Choroid plexus epithelial cell (primary cell): ENCODE data around the gene RTL1.

ENCODE experiments used
- DNase-seq: peaks from one replicate; pipeline ENCODE4 v3.0.0-alpha.2; 2010; ENCODE audit warnings: low read depth
- H3K4me3 ChIP-seq: 2 replicates; pipeline ENCODE4 v1.5.1; 2011; ENCODE audit warnings: low read depth, mild to moderate bottlenecking, control low read depth, low read length, moderate library complexity
- CTCF ChIP-seq: conservative IDR thresholded peaks from 2 replicates; pipeline ENCODE4 v1.5.1; 2011; ENCODE audit warnings: low read depth, mild to moderate bottlenecking, control low read depth, inconsistent platforms, low read length, moderate library complexity

The RTL1 gene

GRCh38 chr14:100837805-100838350, 65.6 kb downstream of the RTL1 start:
- no peak overlapping the region for H3K4me3 ChIP-seq
- TF ChIP-seq CTCF: no peak
- DNase-seq: no peak

- DNase-seq: no peak
- TF ChIP-seq CTCF: no peak
- no peak overlapping the region for H3K4me3 ChIP-seq
These were observed 66.3 kb downstream of the RTL1 start for GRCh38 chr14:100836941-100837804.

GRCh38 chr14:100836311-100836805, 67.2 kb downstream of the RTL1 start:
- TF ChIP-seq CTCF: no peak
- H3K4me3 ChIP-seq: no peak overlapping the region
- DNase-seq: no peak

- H3K4me3 ChIP-seq: no peak overlapping the region
- TF ChIP-seq CTCF: no peak
- DNase-seq: no peak
These were observed 67.8 kb downstream of the RTL1 start for GRCh38 chr14:100835548-100836310.

- no peak for TF ChIP-seq CTCF
- H3K4me3 ChIP-seq: no peak overlapping the region
- DNase-seq: no peak
These were observed 68.6 kb downstream of the RTL1 start for GRCh38 chr14:100834794-100835547.

- no peak for TF ChIP-seq CTCF
- H3K4me3 ChIP-seq: no peak overlapping the region
- no peak for DNase-seq
These were observed 69.3 kb downstream of the RTL1 start for GRCh38 chr14:100834082-100834793.
